ENCODE results near the gene DEDD.

- no peak for TF ChIP-seq GABPA (IDR thresholded peaks at IDR 0.05; ENCODE audit: low read depth)
- no peak for TF ChIP-seq CTCF (IDR thresholded peaks at IDR 0.05 in 2 of 3, conservative IDR thresholded peaks at IDR 0.05 in 1 of 3; ENCODE audit: control insufficient read depth in 2 of 3, extremely low read depth in 1 of 3, insufficient read depth in 1 of 3, low read depth in 3 of 3, low read length in 3 of 3)
- TF ChIP-seq ZNF384 (IDR thresholded peaks at IDR 0.05; ENCODE audit: borderline replicate concordance, low read depth, low read length), result no peak
- TF ChIP-seq USF1 (IDR thresholded peaks at IDR 0.05; ENCODE audit: borderline replicate concordance, extremely low read length, insufficient read depth, low read depth, low read length), result no peak
- TF ChIP-seq HCFC1 (IDR thresholded peaks at IDR 0.05; ENCODE audit: low read length), result no peak
- TF ChIP-seq EZH2 (IDR thresholded peaks at IDR 0.05; ENCODE audit: borderline replicate concordance, control insufficient read depth, low read depth, low read length), result no peak
- no peak for TF ChIP-seq ZNF24 (IDR thresholded peaks at IDR 0.05)
- no peak for TF ChIP-seq POLR2A (IDR thresholded peaks at IDR 0.05; ENCODE audit: low read depth, low read length)
- no peak for TF ChIP-seq SPI1 (IDR thresholded peaks at IDR 0.05; ENCODE audit: borderline replicate concordance, insufficient read depth, low read depth, low read length)
- TF ChIP-seq CREB1 (IDR thresholded peaks at IDR 0.05; ENCODE audit: low read depth), result no peak
- TF ChIP-seq MYC (IDR thresholded peaks at IDR 0.05; ENCODE audit: insufficient read depth, insufficient read length, insufficient replicate concordance, low read length, severe bottlenecking), result no peak
- TF ChIP-seq BRCA1 (IDR thresholded peaks at IDR 0.05; ENCODE audit: low read depth, low read length), result no peak
Measured at GRCh38 chr1:161130266-161130665, 2.2 kb downstream of the DEDD start.

All from GM12878 (cell line).